Endothelial cell of umbilical vein (primary cell): ENCODE measurements around the gene MED26. TPM values are rescaled to one million over a fixed set of nuclear protein-coding genes. Genes with fewer than 3 reads are reported as not detected.

ENCODE experiments used
- BruUV-seq: library from RNA; stranded (reverse); fragments of 400-500 nt; replicated peaks from 2 replicates; lab custom pipeline; 2021; lab: Mats Ljungman, UMichigan
- CTCF ChIA-PET: fragments of 300-600, 350-600 bp; sonication (Branson Sonifier 250); formaldehyde crosslinking; loops from one replicate; lab custom pipeline; 2021; ENCODE audit warnings: antibody characterized with exemption, inconsistent platforms; lab: Charles Lee
- POLR2A ChIA-PET: fragments of 300-600, 350-600 bp; sonication (Branson Sonifier 250); formaldehyde crosslinking; loops from one replicate; lab custom pipeline; 2021; ENCODE audit warnings: antibody characterized with exemption, inconsistent platforms; lab: Charles Lee
- DNase-seq: peaks from one replicate; pipeline ENCODE4 v3.0.0-alpha.2; 2011; ENCODE audit warnings: low read depth, low spot score
- FAIRE-seq: peaks from 2 replicates; lab custom pipeline; 2011; peaks lifted over from hg19 to GRCh38; lab: Jason Lieb, UNC
- H2AFZ ChIP-seq: 2 replicates; pipeline ENCODE4 v1.6.0; 2012; ENCODE audit warnings: low read depth, low read length, control low read depth, inconsistent platforms
- H3K27ac ChIP-seq: 2 replicates; pipeline ENCODE4 v1.5.1; 2011; ENCODE audit warnings: low read depth, mild to moderate bottlenecking, control low read depth, low read length, moderate library complexity; ENCODE audit not compliant: insufficient read depth
- H3K27me3 ChIP-seq, 2 experiments: 2 replicates each; pipeline versions ENCODE4 v1.6.0 to v1.6.1; 2011; ENCODE audit warnings: low read length in 2 of 2, mixed read lengths in 1 of 2; ENCODE audit not compliant: control insufficient read depth in 2 of 2, insufficient read depth in 2 of 2
- H3K36me3 ChIP-seq, 2 experiments: 2 replicates in 1 of 2; 3 replicates in 1 of 2; pipeline ENCODE4 v1.5.1; 2011; ENCODE audit warnings: low read length in 2 of 2, mild to moderate bottlenecking in 1 of 2, moderate library complexity in 1 of 2; ENCODE audit not compliant: control insufficient read depth in 2 of 2, insufficient read depth in 2 of 2; ENCODE audit errors: extremely low read depth in 1 of 2
- H3K4me1 ChIP-seq: 3 replicates; pipeline ENCODE4 v1.5.1; 2011; ENCODE audit warnings: mild to moderate bottlenecking, low read length; ENCODE audit not compliant: control insufficient read depth, insufficient read depth; ENCODE audit errors: extremely low read depth
- H3K4me2 ChIP-seq: 2 replicates; pipeline ENCODE4 v1.6.1; 2011; ENCODE audit warnings: low read length, control low read depth, mixed read lengths; ENCODE audit not compliant: insufficient read depth
- H3K4me3 ChIP-seq, 3 experiments: fragments of 200-600 bp in 1 of 3; sonication (generic), shearing (Covaris generic) in 1 of 3; replicated peaks in 1 of 3; 2 replicates each; pipeline ENCODE4 v1.5.1; 2011 to 2016; ENCODE audit warnings: control low read depth in 3 of 3, low read length in 3 of 3, mild to moderate bottlenecking in 2 of 3, inconsistent platforms in 1 of 3, low read depth in 1 of 3, moderate library complexity in 1 of 3; ENCODE audit not compliant: insufficient read depth in 1 of 3
- H3K79me2 ChIP-seq: 2 replicates; pipeline ENCODE4 v1.6.0; 2012; ENCODE audit warnings: low read length, inconsistent platforms; ENCODE audit not compliant: control insufficient read depth, insufficient read depth
- H3K9ac ChIP-seq: replicated peaks from 2 replicates; pipeline ENCODE3; 2011; ENCODE audit warnings: low read length, control low read depth; ENCODE audit not compliant: insufficient read depth; ENCODE audit errors: extremely low read depth
- H3K9me1 ChIP-seq: replicated peaks from 3 replicates; pipeline ENCODE4 v1.6.0; 2011; ENCODE audit warnings: mild to moderate bottlenecking, low read length; ENCODE audit not compliant: control insufficient read depth, insufficient read depth; ENCODE audit errors: extremely low read depth
- H3K9me3 ChIP-seq: replicated peaks from 2 replicates; pipeline ENCODE4 v1.5.1; 2012; ENCODE audit warnings: low read length, inconsistent platforms; ENCODE audit not compliant: control insufficient read depth, insufficient read depth
- H4K20me1 ChIP-seq: replicated peaks from 2 replicates; pipeline ENCODE3; 2011; ENCODE audit warnings: mild to moderate bottlenecking, low read length; ENCODE audit not compliant: control insufficient read depth, insufficient read depth; ENCODE audit errors: extremely low read depth
- CTCF ChIP-seq, 2 donors: IDR thresholded peaks; 1 replicate in 1 of 2; 2 replicates in 1 of 2; pipeline ENCODE4 v1.5.1; 2011; ENCODE audit warnings: low read length in 2 of 2, mild to moderate bottlenecking in 2 of 2, moderate library complexity in 2 of 2, control low read depth in 1 of 2, inconsistent platforms in 1 of 2, low read depth in 1 of 2; ENCODE audit not compliant: insufficient read depth in 1 of 2; ENCODE audit errors: extremely low read depth in 1 of 2
- EZH2 ChIP-seq: IDR thresholded peaks from 2 replicates; pipeline ENCODE4 v1.6.1; 2012; ENCODE audit warnings: borderline replicate concordance, low read depth, mild to moderate bottlenecking, moderate library complexity, low read length, inconsistent platforms; ENCODE audit not compliant: severe bottlenecking
- FOS ChIP-seq: IDR thresholded peaks from 2 replicates; pipeline ENCODE4 v1.6.1; 2011; ENCODE audit warnings: mild to moderate bottlenecking, low read length, moderate library complexity, borderline replicate concordance; ENCODE audit not compliant: insufficient read depth
- GATA2 ChIP-seq: IDR thresholded peaks from 2 replicates; pipeline ENCODE4 v1.7.0; 2011; ENCODE audit warnings: low read depth, mild to moderate bottlenecking, moderate library complexity, mixed read lengths, low read length; ENCODE audit not compliant: insufficient read length, insufficient read depth
- JUN ChIP-seq: IDR thresholded peaks from 2 replicates; pipeline ENCODE4 v1.6.1; 2011; ENCODE audit warnings: borderline replicate concordance, low read depth; ENCODE audit not compliant: insufficient read length, insufficient read depth
- MAX ChIP-seq: IDR thresholded peaks from 2 replicates; pipeline ENCODE4 v1.6.1; 2011; ENCODE audit not compliant: insufficient read depth, insufficient read length
- dilution Hi-C: fragments of 300-500 bp; cut with MboI; formaldehyde crosslinking; loops from one replicate; pipeline ENCODE4 v1.15.0; 2019; ENCODE audit warnings: low sequenced_read_pairs; ENCODE audit not compliant: extremely low pct_ligation_motif_present
- intact Hi-C: fragments of 100-400 bp; cut with micrococcal nuclease; formaldehyde crosslinking; loops from one replicate; pipeline ENCODE4 v1.10.0; 2022
- polyA plus RNA-seq, 4 experiments: library from polyadenylated mRNA; depleted of rRNA in 3 of 4; stranded (reverse) in 3 of 4; unstranded in 1 of 4; fragments of >200 nt; gene quantifications; 2 replicates each; pipeline versions ENCODE4 v1.2.1 to v1.2.3, GENCODE V29; 2011 to 2012; ENCODE audit warnings: missing spikeins in 1 of 4
- total RNA-seq: library from RNA; stranded (reverse); gene quantifications from 2 replicates; pipeline ENCODE4 v1.2.3, GENCODE V29; 2021

MED26 gene
- total and polyA plus RNA-seq, 2 donors (not counting 3 experiments of a cell fraction or from before 2014, with no cell fraction given) = 5.6 to 13.4 TPM

GRCh38 chr19:16668176-16668575 is 40.2 kb upstream of the MED26 start:
- ChIA-PET CTCF (interaction anchor here (0.6 kb wide), 1 partner anchor 305 kb away, joined by 3 read pairs; no protein-coding TSS in a partner anchor), POLR2A (no interaction called here)

More at GRCh38 chr19:16668176-16668575, 40.2 kb upstream of the MED26 start:
- Histone ChIP-seq H3K79me2 (no peaks in the 10 kb centered on the region), H3K4me2 (no peak overlapping the region), H3K36me3 (no peaks in the 10 kb centered on the region), H3K9me3 (no peaks in the 10 kb centered on the region), H2AFZ (no peak overlapping the region), H4K20me1 (no peaks in the 10 kb centered on the region), H3K9ac (no peak overlapping the region), H3K27me3 (no peaks in the 10 kb centered on the region), H3K4me1 (peaks cover 4% of the 10 kb centered on the region), H3K9me1 (no peaks in the 10 kb centered on the region), H3K4me3 (no peak overlapping the region), H3K27ac (no peak overlapping the region)
- no TSS peak for BruUV-seq
- intact Hi-C loops = no loop called here
- DNase-seq (no peak), FAIRE-seq (no peak)
- TF ChIP-seq JUN (no peak), EZH2 (no peak), CTCF (IDR thresholded peaks at IDR 0.05; ENCODE audit: extremely low read depth in 1 of 2, insufficient read depth in 1 of 2, low read depth in 1 of 2, low read length in 2 of 2) (no peak), FOS (no peak), GATA2 (no peak), MAX (no peak)
- dilution Hi-C loops = no loop called here
